ENCODE data around the gene CX3CL1.
A peak's percentile ranks its signal among the peaks of the same experiment; 100 is the strongest.

CX3CL1 gene

DNA sequence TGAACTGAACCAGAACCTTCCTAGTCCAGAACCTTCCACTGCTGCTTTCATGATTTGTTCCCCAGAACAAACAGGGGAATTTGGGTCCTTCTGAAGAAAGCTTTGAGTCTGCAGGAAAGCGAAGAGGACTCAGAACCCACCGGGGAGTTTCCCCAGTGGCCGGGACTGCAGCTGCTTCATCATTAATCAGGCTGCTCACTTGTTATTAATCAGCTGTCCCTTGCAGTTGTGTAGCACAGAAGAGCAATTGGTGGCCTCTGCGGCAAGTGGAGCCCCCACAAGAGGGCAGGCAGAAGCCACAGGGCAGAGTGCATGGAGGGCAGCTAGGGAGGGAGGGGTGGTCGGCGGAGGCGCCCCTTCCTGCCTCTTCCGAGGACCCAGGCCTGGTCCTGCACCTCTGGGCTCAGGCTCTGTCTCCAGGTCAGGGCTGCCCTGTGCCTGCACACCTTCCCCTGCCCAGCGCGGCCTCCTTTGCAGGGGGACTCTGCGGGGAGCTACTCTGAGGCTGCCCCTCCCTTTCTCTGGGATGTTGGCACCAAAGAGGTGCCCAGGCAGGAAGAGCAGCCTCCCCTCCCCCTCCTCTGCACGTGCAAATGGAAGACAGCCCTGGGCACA lies 39.2 kb downstream of the CX3CL1 start:
- TF ChIP-seq, protein P1, sequence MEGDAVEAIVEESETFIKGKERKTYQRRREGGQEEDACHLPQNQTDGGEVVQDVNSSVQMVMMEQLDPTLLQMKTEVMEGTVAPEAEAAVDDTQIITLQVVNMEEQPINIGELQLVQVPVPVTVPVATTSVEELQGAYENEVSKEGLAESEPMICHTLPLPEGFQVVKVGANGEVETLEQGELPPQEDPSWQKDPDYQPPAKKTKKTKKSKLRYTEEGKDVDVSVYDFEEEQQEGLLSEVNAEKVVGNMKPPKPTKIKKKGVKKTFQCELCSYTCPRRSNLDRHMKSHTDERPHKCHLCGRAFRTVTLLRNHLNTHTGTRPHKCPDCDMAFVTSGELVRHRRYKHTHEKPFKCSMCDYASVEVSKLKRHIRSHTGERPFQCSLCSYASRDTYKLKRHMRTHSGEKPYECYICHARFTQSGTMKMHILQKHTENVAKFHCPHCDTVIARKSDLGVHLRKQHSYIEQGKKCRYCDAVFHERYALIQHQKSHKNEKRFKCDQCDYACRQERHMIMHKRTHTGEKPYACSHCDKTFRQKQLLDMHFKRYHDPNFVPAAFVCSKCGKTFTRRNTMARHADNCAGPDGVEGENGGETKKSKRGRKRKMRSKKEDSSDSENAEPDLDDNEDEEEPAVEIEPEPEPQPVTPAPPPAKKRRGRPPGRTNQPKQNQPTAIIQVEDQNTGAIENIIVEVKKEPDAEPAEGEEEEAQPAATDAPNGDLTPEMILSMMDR (IDR thresholded peaks at IDR 0.05; ENCODE audit: extremely low read depth, missing control alignments), result no peak
- peak; percentile 60 for DNase-seq (ENCODE audit: low spot score)

DNA sequence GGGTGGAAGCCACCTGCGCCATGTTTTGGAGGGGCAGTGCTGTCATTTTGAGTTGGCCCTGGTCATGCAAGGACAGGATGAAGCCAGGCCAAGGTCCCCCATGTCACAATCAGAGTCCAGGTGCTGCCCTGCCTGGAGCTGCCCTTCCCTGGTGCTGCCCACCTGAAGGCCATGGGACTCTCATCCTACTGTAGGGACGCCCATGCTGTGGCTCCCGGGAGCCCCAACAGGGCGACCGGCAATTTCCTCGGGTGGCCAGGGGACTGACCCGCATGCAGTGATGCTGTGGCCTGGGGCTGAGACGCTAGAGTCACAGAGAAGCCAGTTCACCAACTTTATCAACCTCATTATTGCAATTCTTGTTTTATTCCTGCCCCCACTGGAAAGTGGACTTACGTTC lies 40.3 kb downstream of the CX3CL1 start:
- TF ChIP-seq, protein P1 (IDR thresholded peaks at IDR 0.05; ENCODE audit: extremely low read depth, missing control alignments), result no peak
- DNase-seq (ENCODE audit: low spot score), result no peak

DNA sequence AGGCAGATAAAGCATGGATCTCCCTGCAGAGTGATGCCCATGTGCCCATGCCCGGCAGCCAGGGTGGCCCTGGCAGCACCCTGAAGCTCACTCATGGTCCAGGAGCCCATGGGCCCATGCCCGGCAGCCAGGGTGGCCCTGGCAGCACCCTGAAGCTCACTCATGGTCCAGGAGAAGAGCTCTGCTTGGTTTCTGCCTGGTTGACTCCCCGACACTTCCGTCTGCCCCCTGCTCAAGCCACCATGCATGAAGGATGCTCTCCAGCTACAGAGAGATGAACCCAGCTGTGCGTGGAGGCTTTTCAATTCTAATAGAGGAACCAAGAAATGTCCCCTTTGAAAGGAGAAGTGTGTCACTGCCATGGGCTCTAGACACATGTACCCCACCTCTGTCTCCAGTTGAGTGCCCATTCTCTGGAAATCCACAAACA lies 41.0 kb downstream of the CX3CL1 start:
- TF ChIP-seq, protein P1 (IDR thresholded peaks at IDR 0.05; ENCODE audit: extremely low read depth, missing control alignments), result no peak
- DNase-seq (ENCODE audit: low spot score), result peak; percentile 82

DNA sequence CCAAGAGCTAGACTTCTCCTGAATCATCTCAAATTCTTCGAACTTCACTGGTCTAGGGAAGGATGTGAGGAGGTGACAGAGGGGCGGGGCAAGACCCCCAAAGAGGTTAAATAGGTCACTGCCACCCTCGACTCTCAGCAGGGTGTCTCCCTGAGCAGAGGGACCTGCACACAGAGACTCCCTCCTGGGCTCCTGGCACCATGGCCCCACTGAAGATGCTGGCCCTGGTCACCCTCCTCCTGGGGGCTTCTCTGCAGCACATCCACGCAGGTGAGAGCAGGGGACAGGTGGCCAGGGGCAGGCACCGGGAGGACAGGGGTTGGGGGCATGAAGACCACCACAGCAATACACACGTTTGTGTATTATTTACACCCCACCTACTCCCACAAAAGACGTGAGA lies 41.4 kb downstream of the CX3CL1 start:
- TF ChIP-seq, protein P1 (IDR thresholded peaks at IDR 0.05; ENCODE audit: extremely low read depth, missing control alignments), result no peak
- DNase-seq (ENCODE audit: low spot score), result no peak

DNA sequence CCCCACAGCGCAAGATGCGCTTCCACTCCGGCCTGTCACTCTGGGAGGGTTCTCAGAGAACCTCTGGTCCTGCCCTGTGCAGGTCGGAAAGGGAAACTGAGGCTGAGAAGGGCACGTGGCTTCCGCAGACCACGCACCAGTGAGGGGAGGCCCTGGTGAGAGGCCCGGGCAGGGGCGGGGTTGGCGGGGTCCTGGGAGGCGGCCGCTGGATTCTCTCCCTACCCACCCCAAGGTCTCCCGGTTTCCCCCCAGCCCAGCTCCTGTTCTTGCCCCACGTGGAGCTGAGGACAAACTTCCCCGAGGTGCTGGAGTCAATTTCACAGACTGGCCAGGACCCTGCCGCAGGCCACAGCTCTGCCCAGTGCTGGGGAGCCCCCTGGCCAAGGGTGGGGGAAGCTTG lies 43.8 kb downstream of the CX3CL1 start:
- TF ChIP-seq, protein P1 (IDR thresholded peaks at IDR 0.05; ENCODE audit: extremely low read depth, missing control alignments), result no peak
- DNase-seq (ENCODE audit: low spot score), result no peak

DNA sequence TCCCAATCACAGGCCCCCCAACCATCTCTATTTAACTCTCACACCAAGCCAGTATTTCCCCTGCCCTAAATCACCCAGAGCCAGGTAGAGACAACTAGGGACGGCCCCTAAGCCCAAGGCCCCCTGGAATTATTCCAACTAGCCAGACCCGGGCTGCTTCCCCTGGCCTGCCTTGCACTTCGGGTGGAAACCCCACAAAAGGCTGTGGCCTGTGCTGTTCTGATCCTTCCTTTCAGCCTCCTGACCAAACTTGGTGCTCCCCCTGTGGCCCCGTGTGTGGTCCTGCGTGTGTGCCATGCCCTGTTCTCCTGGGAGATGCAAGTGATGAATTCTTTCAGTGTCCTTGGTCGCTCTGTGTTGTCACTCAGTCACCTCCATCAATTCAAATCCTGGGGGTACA lies 47.2 kb downstream of the CX3CL1 start:
- no peak for DNase-seq (ENCODE audit: low spot score)
- TF ChIP-seq, protein P1 (IDR thresholded peaks at IDR 0.05; ENCODE audit: extremely low read depth, missing control alignments), result no peak

DNA sequence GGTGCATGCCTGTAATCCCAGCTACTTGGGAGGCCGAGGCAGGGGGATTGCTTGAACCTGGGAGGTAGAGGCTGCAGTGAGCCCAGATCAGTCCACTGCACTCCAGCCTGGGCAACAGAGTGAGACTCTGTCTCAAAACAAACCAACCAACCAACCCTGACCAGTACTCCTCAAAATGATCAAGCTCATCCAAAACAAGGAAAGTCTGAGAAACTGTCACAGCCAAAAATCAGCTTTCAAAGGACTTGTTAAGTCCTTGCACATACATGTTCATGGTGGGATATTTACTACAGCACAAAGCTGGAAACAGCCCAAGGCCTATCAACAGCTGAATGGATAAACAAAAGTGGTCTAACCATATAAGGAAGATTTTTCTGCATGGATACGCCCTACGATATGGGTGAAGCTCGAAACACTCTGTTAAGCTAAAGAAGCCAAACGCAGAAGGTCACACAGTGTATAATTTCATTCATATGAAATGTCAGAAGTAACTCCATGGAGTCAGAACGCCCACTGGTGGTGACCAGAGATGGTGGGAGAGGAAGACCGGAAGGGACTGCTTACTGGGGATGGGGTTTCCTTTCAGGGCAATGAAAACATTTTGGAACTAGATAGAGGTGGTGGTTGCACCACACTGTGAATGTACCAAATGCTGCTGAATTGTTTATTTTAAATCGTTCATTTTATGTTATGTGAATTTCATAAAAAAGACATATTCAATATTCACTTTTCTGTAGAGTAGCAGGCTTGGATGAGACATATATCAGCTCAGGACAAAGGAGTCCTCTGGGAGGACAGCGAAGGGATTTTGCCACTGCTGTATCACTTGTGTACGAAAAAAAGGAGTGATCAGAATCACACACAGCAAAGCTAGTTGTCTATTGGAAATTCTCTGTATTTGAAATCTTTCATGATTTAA lies 50.0 kb downstream of the CX3CL1 start:
- no peak for DNase-seq (ENCODE audit: low spot score)
- TF ChIP-seq, protein P1 (IDR thresholded peaks at IDR 0.05; ENCODE audit: extremely low read depth, missing control alignments), result peak; percentile 20
